Left renal cortex interstitium (tissue), 4 donors: ENCODE results near the gene RRAD. TPM values are rescaled to one million over a fixed set of nuclear protein-coding genes. Genes with fewer than 3 reads are reported as not detected.

Source experiments
- DNase-seq, 4 donors: peaks; one replicate each; pipeline ENCODE4 v3.0.0-alpha.2; 2013; ENCODE audit warnings: low read depth in 4 of 4, low spot score in 2 of 4, missing footprints in 1 of 4
- polyA plus RNA-seq, 4 donors: library from polyadenylated mRNA; unstranded; fragments of 120-200 nt; gene quantifications; one replicate each; pipeline ENCODE4 v1.2.1, GENCODE V29; 2013; ENCODE audit not compliant: insufficient read length in 4 of 4

RRAD gene
- polyA plus RNA-seq, 4 donors, result 2.6 to 4.1 (median 3.5) TPM

DNA sequence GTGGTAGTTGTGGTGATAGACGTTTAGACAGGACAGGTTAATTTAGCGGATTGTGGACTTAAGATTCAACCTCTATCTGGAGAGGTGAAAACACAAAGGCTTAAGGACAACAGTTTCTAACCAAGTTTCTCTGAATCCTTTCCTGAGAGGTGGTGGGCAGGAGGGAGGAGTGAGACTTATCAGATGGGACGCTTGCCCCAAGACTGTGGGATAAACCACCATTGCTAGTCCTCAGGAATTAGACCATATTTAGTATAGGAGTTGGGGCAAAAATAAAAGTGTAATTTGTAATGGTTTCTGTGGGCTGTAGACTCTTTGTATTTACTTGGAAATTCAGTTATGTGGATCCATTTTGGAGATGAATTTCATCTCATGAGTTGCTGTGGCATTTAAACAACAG lies 38.4 kb downstream of the RRAD start:
- DNase-seq, result no peak

DNA sequence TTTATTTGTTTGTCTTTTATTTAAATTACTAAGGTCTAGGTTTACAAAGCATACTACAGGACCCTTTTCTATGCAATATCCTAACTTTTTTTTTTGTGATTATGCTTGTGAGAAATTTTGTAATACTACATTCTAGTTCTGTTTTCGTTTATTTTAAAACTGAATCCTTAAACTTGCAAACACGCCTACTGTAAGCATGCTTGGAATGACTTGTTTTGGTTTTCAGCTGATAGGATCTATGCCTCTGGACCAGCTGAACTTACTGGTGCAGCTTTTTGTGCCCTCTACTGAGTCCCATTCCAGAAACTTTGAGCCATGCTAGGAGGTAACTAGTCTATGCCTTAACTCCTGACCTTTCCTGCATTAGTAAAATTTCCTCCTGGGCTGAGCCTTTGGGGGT lies 39.0 kb downstream of the RRAD start:
- DNase-seq, result no peak

DNA sequence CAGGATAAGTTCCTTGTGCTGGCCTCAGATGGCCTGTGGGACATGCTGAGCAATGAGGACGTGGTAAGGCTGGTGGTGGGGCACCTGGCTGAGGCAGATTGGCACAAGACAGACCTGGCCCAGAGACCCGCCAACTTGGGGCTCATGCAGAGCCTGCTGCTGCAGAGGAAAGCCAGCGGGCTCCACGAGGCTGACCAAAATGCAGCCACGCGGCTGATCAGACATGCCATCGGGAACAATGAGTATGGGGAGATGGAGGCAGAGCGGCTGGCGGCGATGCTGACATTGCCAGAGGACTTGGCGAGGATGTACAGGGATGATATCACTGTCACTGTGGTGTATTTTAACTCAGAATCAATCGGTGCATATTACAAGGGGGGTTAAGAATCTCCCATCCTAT lies 39.8 kb downstream of the RRAD start:
- no peak for DNase-seq

DNA sequence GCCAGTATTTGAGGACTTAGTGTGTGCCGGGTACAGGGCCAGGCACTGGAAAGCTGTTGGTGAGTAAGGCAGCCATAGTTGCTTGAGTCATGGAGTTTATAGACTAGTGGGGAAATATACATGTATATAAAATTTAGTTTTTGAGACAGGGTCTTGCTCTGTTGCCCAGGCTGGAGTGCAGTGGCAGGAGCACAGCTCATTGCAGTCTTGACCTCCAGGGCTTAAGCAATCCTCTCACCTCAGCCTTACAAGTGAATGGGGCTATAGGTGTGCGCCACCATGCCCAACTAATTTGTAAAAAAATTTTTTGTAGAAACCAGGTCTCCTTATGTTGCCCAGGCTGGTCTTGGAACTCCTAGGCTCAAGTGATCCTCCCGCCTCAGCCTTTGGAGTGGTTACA lies 42.6 kb downstream of the RRAD start:
- no peak for DNase-seq

DNA sequence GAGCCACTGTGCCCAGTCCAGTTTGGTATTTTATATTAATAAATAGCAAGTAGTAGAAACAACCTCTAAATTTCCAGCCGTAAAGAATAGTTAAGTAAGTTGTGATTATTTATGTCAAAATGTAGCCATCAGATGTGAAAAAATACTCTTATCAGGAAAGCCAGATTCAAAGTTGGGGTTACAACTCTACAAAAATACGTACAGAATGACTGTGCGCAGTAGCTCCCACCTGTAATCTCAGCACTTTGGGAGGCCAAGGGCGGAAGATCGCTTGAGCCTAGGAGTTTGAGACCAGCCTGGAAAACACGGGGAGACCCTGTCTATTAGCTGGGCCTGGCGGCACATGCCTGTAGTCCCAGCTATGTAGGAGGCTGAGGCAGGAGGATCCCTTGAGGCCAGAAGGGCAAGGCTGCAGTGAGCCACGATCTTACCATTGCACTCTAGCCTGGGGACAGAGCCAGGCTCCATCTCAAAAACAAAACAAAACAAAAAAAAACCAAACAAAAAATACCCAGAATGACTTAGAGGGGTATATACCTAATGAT lies 43.3 kb downstream of the RRAD start:
- DNase-seq, result no peak

DNA sequence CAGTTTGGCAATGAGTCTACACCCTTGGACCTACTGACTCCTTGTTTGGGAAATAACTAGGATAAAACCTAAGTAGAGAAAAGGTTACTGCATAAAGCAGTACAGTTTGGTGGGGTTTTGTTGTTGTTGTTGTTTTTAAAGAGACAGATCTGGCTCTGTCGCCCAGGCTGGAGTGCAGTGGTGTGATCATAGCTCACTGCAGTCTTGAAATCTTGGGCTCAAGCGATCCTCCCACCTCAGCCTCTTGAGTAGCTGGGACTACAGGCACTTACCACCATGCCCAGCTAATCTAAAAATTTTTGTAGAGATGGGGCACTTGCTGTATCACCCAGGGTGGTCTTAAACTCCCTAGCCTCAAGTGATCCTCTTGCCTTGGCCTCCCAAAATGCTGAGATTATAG lies 43.8 kb downstream of the RRAD start:
- DNase-seq, result no peak

DNA sequence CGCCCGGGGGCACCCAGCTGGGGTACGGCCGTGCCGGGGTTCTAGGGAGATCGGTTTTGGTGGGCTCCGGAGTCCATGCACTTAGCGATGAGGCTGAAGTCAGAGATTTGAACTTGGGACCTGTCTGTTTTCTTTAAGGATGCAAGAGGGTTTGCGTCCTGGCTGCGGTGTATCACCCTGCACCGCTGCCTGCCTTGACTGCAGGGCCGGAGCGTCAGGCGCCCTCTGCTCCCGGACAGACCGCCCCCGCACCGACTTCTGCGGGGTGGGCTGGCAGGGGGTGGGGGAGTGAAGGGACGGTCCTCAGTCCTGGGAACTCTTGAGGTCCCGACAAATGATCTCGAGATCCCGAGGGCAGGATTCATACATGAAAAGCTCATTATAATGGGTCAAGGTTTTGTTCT lies 44.3 kb downstream of the RRAD start:
- DNase-seq, result no peak

DNA sequence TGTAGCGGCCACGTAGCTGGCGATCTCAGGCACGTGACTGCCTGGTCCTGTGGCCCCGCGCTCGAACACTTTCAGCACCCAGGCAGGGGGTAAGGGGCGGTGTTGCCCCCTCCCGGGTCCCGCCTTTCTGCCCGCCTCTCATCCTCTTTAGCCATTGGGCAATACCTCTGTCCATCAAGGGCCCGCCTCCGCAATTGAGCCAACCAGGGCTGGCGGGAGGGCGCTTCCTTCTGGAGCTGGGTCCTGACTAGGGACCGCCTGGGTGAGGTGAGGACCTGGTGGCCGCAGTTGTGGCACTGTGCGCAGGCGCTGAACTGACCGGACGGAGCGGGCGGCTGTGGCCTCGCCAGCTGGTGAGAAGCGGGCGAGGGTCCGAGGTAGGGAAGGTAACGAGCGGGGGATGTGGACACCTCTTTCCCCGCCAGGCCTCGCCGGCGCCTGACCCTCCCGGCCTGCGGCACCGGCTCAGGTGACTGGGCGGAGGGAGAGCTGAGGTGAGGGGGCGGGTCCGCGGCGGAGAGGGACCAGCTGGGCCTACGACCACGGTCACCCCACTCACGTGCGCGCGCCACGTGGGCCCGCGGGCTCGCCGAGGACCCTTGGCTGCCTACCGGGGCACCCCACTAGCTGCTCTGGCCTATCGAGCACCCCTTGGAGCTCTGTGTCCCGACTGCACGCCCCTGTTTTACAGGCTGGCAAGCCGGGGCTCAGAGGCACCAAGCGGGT lies 44.9 kb downstream of the RRAD start, which contains the start of gene PDP2:
Gene PDP2, plus strand, starts transcription at position 228 of the 726 bp plus-strand sequence. CDS start 3,770 bp downstream, outside the sequence.
- DNase-seq, result peak; percentile 81 to 93 (median 90)

DNA sequence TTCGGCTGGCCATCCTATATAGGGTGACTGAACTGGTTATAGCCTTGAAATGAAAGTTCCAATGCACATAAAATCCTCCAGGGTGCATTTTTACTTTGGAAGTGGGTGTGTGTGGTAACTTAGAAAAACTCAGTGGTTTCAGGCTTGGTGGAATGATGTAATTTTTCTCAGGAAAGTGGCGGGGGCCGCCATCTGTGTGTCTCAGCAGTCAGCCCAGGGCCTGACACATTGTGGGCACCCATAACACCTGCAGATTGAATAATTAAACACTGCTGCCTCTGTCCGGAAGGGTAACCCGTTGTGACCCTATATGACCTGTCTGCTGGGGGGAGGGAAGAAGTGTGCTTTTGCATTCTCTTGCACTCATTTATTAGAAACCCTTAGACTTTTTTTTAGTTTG lies 47.3 kb downstream of the RRAD start:
- no peak for DNase-seq

DNA sequence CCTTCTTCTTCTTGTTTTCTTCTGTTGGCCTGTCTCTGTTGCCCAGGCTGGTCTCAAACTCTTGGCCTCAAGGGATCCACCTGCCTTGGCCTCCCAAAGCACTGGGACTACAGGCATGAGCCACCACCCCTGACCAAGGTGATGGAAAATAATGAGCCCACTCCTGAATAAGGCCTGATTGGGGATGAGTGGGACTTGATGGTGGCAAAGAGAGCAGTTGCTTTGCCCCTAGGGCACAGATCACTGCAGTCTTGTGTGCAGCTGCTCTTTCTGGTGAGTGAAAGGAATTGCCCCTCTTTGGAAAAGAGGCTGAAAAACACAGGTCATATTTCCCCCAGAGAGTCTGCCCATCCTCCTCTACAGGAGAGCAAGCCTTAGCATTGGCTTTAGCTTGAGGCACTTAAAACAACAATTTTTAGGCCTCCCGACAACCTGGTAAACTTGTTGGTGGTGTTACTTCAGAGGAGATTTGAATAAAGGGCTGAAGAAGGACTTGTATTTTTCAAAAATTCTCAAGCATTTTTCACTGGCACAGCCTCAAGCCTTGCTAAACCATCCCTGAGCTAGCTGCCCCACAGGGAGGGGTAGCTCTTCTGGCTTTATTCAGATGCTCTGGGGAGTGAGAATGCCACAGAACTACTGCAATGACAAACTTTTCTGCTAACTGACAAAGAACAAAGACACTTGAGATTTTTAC lies 51.1 kb downstream of the RRAD start:
- DNase-seq, result no peak

DNA sequence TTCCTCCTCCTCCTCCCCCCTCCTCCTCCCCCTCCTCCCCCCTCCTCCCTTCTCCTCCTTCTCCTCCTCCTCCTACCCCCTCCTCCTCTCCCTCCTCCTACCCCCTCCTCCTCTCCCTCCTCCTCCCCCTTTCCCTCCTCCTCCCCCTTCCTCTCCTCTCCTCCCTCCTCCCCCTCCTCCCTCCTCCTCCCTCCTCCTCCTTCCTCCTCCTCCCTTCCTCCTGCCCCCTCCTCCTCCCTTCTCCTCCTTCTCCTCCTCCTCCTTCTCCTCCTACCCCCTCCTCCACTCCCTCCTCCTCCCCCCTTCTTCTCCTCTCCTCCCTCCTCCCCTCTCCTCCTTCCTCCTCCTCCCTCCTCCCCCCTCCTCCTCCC lies 51.7 kb downstream of the RRAD start:
- no peak for DNase-seq

DNA sequence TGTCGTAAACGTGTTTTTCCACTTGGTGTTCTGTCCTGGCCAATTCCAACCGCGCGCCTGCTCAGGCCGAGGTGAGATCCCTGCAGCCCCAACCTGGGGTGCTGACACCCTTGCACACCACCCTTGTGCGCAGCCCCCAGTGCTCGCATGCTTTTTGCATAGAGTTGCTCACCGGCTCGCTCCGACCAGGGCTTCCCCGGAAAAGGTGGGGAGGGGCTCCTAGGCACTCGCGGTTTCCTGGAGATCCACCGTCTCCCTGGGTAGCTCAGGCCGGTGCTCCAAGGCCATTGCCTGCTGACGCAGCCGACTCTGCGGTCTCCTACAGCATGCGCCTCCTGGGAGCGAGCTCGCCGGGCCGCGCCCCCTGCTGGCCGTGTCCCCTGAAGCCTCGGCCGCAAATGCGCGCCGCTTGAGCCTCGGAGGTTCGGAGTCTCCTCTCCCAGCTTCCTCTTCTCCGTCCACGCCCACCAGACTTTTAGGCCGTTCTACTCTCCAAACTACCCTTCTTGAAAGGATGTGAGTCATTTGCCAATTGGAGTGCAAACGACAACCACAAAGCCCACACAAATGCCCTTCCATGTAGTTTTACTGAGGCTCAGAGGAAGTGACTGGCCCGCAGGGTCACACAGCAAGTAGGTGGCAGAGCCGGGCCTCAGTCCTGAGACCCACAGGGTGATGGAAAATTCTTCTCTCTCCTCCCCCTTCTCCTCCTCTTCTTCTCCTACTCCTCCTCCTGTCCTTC lies 52.2 kb downstream of the RRAD start:
- peak in 2 of 4 donors; percentile 64 to 71 for DNase-seq

DNA sequence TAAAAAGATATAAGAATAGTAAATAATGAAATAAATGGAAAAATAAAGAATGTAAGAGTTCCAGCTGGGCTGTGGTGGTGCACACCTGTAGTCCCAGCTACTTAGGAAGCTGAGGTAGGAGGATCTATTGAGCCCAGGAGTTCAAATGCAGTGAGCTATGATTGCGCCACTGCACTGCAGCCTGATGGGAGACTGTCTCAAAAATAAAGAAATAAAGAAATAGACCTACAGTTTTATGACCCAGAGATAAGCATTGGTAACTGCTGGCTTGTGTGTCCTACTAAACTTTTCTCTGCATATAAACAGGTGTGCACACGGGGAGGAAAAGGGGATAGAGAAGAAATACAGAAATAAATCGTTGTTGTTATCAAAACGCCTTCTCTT lies 52.8 kb downstream of the RRAD start:
- no peak for DNase-seq

DNA sequence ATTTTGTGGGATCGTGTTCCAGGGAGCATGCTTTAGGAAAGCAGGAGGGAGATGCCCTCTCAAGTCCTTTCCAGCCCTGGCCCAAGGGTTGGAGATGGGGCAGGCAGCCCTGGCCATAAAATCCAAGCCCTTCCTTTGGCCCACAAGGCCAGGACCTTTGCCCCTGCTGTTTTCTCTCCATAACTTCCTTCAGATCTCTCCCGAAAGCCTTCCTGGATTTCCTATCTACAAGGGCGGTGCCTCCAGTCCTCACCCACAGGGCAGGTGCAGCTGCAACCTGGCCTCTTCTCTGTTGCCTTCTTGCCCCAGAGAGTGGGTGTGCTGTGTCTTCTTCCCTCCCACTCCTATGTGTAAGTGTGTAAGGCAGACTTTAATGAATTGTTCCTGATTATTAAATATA lies 53.5 kb downstream of the RRAD start:
- no peak for DNase-seq

Other genes starting within 250 kb of the RRAD start
- 10 to 100 TPM; 63.0 to 69.7 (median 66.8) TPM for gene CMTM4, start 228.8 kb downstream of the RRAD start, polyA plus RNA-seq
- 100 to 1,000 TPM in 2 of 4 donors, 10 to 100 TPM in 2; 86.0 to 166 (median 128) TPM for gene DYNC1LI2, start 173.9 kb downstream of the RRAD start, polyA plus RNA-seq
- gene TERB1, start 124.0 kb downstream of the RRAD start, polyA plus RNA-seq, result under 1 TPM in 2 of 4 donors, not detected in 2; 0.11 to 0.13 TPM
- gene NAE1, start 94.6 kb downstream of the RRAD start, polyA plus RNA-seq, result 100 to 1,000 TPM in 1 of 4 donors, 10 to 100 TPM in 3; 73.0 to 109 (median 82.5) TPM
- gene CA7, start 81.1 kb downstream of the RRAD start, polyA plus RNA-seq, result under 1 TPM; 0.11 to 0.49 (median 0.33) TPM
- 10 to 100 TPM; 11.5 to 14.5 (median 13.4) TPM for gene PDP2, start 45.0 kb downstream of the RRAD start, polyA plus RNA-seq
- 100 to 1,000 TPM; 248 to 312 (median 277) TPM for gene CDH16, start 6.7 kb downstream of the RRAD start, polyA plus RNA-seq
- 100 to 1,000 TPM in 2 of 4 donors, 10 to 100 TPM in 2; 91.7 to 120 (median 98.8) TPM for gene CIAO2B, start 8.9 kb upstream of the RRAD start, polyA plus RNA-seq
- 10 to 100 TPM; 40.3 to 49.6 (median 45.3) TPM for gene CES2, start 10.0 kb upstream of the RRAD start, polyA plus RNA-seq
- 1 to 10 TPM; 1.3 to 3.7 (median 2.9) TPM for gene CES3, start 35.7 kb upstream of the RRAD start, polyA plus RNA-seq
- gene CES4A, start 63.1 kb upstream of the RRAD start, polyA plus RNA-seq, result 10 to 100 TPM in 2 of 4 donors, 1 to 10 TPM in 2; 4.6 to 12.3 (median 9.5) TPM
- 10 to 100 TPM; 62.3 to 77.1 (median 65.0) TPM for gene CBFB, start 103.6 kb upstream of the RRAD start, polyA plus RNA-seq
- gene PHAF1, start 184.4 kb upstream of the RRAD start, polyA plus RNA-seq, result 10 to 100 TPM; 21.0 to 28.5 (median 25.5) TPM
- 10 to 100 TPM in 3 of 4 donors, 1 to 10 TPM in 1; 7.5 to 15.1 (median 10.4) TPM for gene B3GNT9, start 225.5 kb upstream of the RRAD start, polyA plus RNA-seq
- 1 to 10 TPM; 4.3 to 7.0 (median 6.1) TPM for gene TRADD, start 234.4 kb upstream of the RRAD start, polyA plus RNA-seq
- 1 to 10 TPM; 1.3 to 2.8 (median 1.9) TPM for gene FBXL8, start 234.4 kb upstream of the RRAD start, polyA plus RNA-seq
- 1 to 10 TPM; 1.2 to 3.2 (median 1.6) TPM for gene HSF4, start 239.2 kb upstream of the RRAD start, polyA plus RNA-seq
- gene NOL3, start 245.0 kb upstream of the RRAD start, polyA plus RNA-seq, result 1 to 10 TPM; 3.6 to 8.3 (median 6.0) TPM